Measurements from ENCODE around the gene JAGN1.

DNA sequence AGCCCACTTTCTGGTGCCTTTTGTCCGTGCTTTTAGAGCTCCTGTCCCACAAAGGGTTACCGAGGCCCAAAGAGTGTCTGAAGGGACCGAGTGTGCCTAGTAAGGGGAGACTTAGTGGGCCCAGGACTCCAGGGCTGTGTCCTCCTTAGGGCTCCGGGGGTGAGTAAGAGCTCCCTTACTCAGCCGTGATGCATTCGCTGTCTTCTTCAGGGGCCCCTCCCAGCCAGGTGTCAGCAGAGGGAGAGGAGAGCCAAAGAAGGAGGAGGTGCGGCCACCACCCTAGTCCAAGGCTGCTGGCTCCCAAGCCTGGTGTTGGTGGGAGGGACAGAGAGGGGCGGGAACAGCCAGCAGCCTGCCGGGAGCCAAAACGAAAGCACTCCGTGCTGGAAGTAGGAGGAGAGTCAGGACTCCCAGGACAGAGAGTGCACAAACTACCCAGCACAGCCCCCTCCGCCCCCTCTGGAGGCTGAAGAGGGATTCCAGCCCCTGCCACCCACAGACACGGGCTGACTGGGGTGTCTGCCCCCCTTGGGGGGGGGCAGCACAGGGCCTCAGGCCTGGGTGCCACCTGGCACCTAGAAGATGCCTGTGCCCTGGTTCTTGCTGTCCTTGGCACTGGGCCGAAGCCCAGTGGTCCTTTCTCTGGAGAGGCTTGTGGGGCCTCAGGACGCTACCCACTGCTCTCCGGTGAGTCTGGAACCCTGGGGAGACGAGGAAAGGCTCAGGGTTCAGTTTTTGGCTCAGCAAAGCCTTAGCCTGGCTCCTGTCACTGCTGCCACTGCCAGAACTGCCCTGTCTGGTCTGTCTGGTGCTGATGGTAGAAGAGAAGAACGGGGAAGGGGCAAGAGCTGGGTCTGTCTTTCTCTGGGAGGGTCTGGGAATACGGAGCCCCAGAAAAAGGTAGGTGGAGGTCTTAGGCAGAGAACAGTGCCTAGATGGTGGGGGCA lies 26.6 kb downstream of the JAGN1 start, which contains the start of gene IL17RC:
- TF ChIP-seq, protein P1, sequence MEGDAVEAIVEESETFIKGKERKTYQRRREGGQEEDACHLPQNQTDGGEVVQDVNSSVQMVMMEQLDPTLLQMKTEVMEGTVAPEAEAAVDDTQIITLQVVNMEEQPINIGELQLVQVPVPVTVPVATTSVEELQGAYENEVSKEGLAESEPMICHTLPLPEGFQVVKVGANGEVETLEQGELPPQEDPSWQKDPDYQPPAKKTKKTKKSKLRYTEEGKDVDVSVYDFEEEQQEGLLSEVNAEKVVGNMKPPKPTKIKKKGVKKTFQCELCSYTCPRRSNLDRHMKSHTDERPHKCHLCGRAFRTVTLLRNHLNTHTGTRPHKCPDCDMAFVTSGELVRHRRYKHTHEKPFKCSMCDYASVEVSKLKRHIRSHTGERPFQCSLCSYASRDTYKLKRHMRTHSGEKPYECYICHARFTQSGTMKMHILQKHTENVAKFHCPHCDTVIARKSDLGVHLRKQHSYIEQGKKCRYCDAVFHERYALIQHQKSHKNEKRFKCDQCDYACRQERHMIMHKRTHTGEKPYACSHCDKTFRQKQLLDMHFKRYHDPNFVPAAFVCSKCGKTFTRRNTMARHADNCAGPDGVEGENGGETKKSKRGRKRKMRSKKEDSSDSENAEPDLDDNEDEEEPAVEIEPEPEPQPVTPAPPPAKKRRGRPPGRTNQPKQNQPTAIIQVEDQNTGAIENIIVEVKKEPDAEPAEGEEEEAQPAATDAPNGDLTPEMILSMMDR (IDR thresholded peaks at IDR 0.05; ENCODE audit: low read depth, low read length, poor library complexity, severe bottlenecking) = no peak
- no peak for TF ChIP-seq EZH2phosphoT487 (IDR thresholded peaks at IDR 0.05; ENCODE audit: borderline replicate concordance, low read length)
